NCI-H2107 treated with DMSO at 0.1 percent for 48 hours (cell line): ENCODE measurements around the gene USP24.
"Not testable (repeated sequence)": the region's sequence is repeated elsewhere in the genome, so short reads cannot be mapped to it uniquely, and the experiment has no call there.

Source experiments
- DNase-seq: peaks from one replicate; lab custom pipeline; 2025; ENCODE audit not compliant: unreplicated experiment; lab: John Stamatoyannopoulos, UW

USP24 gene

GRCh38 chr1:55128418-55128995 is 86.7 kb downstream of the USP24 start:
- DNase-seq: no peak

GRCh38 chr1:55127827-55128343 is 87.3 kb downstream of the USP24 start:
- DNase-seq: no peak

GRCh38 chr1:55124470-55124869 is 90.7 kb downstream of the USP24 start:
- no peak for DNase-seq

- no peak for DNase-seq
Observed at GRCh38 chr1:55120538-55120937, 94.6 kb downstream of the USP24 start.

GRCh38 chr1:55118651-55119329 is 96.4 kb downstream of the USP24 start:
- DNase-seq: no peak

- DNase-seq: no peak
Observed at GRCh38 chr1:55117941-55118340, 97.2 kb downstream of the USP24 start.

- DNase-seq: not testable (repeated sequence)
Observed at GRCh38 chr1:55109005-55109404, 106.2 kb downstream of the USP24 start.

GRCh38 chr1:55107101-55107500 is 108.1 kb downstream of the USP24 start:
- DNase-seq: no peak

GRCh38 chr1:55103891-55104290 is 111.3 kb downstream of the USP24 start:
- DNase-seq: no peak

- no peak for DNase-seq
Observed at GRCh38 chr1:55095095-55095494, 120.1 kb downstream of the USP24 start.

GRCh38 chr1:55092475-55092874 is 122.7 kb downstream of the USP24 start:
- DNase-seq: no peak

GRCh38 chr1:55089683-55090082 is 125.5 kb downstream of the USP24 start:
- no peak for DNase-seq

GRCh38 chr1:55088413-55088812 is 126.8 kb downstream of the USP24 start:
- DNase-seq: no peak

- DNase-seq: no peak
Observed at GRCh38 chr1:55087439-55087838, 127.7 kb downstream of the USP24 start.

GRCh38 chr1:55084257-55084656 is 130.9 kb downstream of the USP24 start:
- DNase-seq: no peak

GRCh38 chr1:55081905-55082296 is 133.3 kb downstream of the USP24 start:
- DNase-seq: no peak

GRCh38 chr1:55081188-55081904 is 133.8 kb downstream of the USP24 start:
- no peak for DNase-seq

GRCh38 chr1:55079651-55080050 is 135.5 kb downstream of the USP24 start:
- DNase-seq: no peak

GRCh38 chr1:55078470-55078869 is 136.7 kb downstream of the USP24 start:
- no peak for DNase-seq

GRCh38 chr1:55076356-55076755 is 138.8 kb downstream of the USP24 start:
- DNase-seq: no peak

GRCh38 chr1:55074455-55074854 is 140.7 kb downstream of the USP24 start:
- DNase-seq: no peak
